Loucy (cell line): ENCODE measurements around the gene SLC39A9.

Experiments
- H2AFZ ChIP-seq: fragments of 200-600 bp; sonication (generic); 2 replicates; pipeline ENCODE4 v1.6.0; 2016; ENCODE audit warnings: antibody characterized with exemption, mild to moderate bottlenecking, low read length, moderate library complexity
- H3F3A ChIP-seq: fragments of 200-600 bp; 2 replicates; pipeline ENCODE4 v1.6.0; 2016; ENCODE audit warnings: antibody characterized with exemption, low read depth, mild to moderate bottlenecking
- H3K27me3 ChIP-seq: fragments of 200-600 bp; sonication (generic); 2 replicates; pipeline ENCODE4 v1.6.1; 2014; ENCODE audit warnings: low read length, mild to moderate bottlenecking; ENCODE audit not compliant: insufficient read depth, poor library complexity, severe bottlenecking
- H3K36me3 ChIP-seq: fragments of 200-600 bp; sonication (generic); 2 replicates; pipeline ENCODE4 v1.6.1; 2016; ENCODE audit warnings: low read length; ENCODE audit not compliant: insufficient read depth
- H3K4me1 ChIP-seq: fragments of 200-600 bp; sonication (generic); 2 replicates; pipeline ENCODE4 v1.5.1; 2014; ENCODE audit warnings: low read length, mild to moderate bottlenecking; ENCODE audit not compliant: insufficient read depth, poor library complexity, severe bottlenecking
- H3K4me2 ChIP-seq: fragments of 200-600 bp; sonication (generic); 2 replicates; pipeline ENCODE4 v1.6.0; 2014; ENCODE audit warnings: antibody characterized with exemption, low read length, low read depth, mild to moderate bottlenecking; ENCODE audit not compliant: poor library complexity, severe bottlenecking
- H3K4me3 ChIP-seq: fragments of 200-600 bp; sonication (generic); 2 replicates; pipeline ENCODE4 v1.5.1; 2014; ENCODE audit warnings: low read length, mild to moderate bottlenecking, mixed read lengths; ENCODE audit not compliant: poor library complexity, severe bottlenecking
- H3K79me2 ChIP-seq: fragments of 200-600 bp; sonication (generic); 2 replicates; pipeline ENCODE4 v1.6.1; 2014; ENCODE audit warnings: low read length; ENCODE audit not compliant: insufficient read depth
- H3K9ac ChIP-seq: fragments of 200-600 bp; sonication (generic); 2 replicates; pipeline ENCODE4 v1.6.0; 2014; ENCODE audit warnings: mild to moderate bottlenecking, low read depth, low read length, moderate library complexity; ENCODE audit not compliant: poor library complexity, severe bottlenecking
- H3K9me2 ChIP-seq: fragments of 200-600 bp; sonication (generic); replicated peaks from 2 replicates; pipeline ENCODE4 v1.6.1; 2016; ENCODE audit warnings: low read depth, low read length, mixed read lengths
- H3K9me3 ChIP-seq: fragments of 200-600 bp; sonication (generic); 2 replicates; pipeline ENCODE4 v1.6.1; 2014; ENCODE audit warnings: mild to moderate bottlenecking, antibody characterized with exemption, low read length, low read depth; ENCODE audit not compliant: insufficient read depth
- H4K20me1 ChIP-seq: fragments of 200-600 bp; sonication (generic); 2 replicates; pipeline ENCODE4 v1.6.0; 2014; ENCODE audit warnings: antibody characterized with exemption, low read length, mild to moderate bottlenecking; ENCODE audit not compliant: insufficient read depth, poor library complexity, severe bottlenecking
- EZH2phosphoT487 ChIP-seq: fragments of 200-600 bp; IDR thresholded peaks from 2 replicates; pipeline ENCODE4 v1.6.1; 2018; ENCODE audit warnings: antibody characterized with exemption, mild to moderate bottlenecking, moderate library complexity, borderline replicate concordance
- TF ChIP-seq, protein P1 (sequence below): fragments of 200-600 bp; sonication (generic); conservative IDR thresholded peaks from 2 replicates; pipeline ENCODE4 v1.5.1; 2014; ENCODE audit warnings: mild to moderate bottlenecking, antibody characterized with exemption, low read length

The SLC39A9 gene

DNA sequence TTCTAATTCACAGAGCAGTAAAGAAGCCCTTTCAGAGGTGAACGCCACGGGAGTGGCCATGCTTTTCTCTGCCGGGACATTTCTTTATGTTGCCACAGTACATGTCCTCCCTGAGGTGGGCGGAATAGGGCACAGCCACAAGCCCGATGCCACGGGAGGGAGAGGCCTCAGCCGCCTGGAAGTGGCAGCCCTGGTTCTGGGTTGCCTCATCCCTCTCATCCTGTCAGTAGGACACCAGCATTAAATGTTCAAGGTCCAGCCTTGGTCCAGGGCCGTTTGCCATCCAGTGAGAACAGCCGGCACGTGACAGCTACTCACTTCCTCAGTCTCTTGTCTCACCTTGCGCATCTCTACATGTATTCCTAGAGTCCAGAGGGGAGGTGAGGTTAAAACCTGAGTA lies 59.9 kb downstream of the SLC39A9 start:
- no peaks in the 10 kb centered on the region for H3K9me2 ChIP-seq
- no peaks in the 10 kb centered on the region for H3K27me3 ChIP-seq
- no peak overlapping the region for H3K4me2 ChIP-seq
- no peaks in the 10 kb centered on the region for H3K79me2 ChIP-seq
- H3K4me3 ChIP-seq: no peak overlapping the region
- no peak overlapping the region for H2AFZ ChIP-seq
- TF ChIP-seq, protein P1, sequence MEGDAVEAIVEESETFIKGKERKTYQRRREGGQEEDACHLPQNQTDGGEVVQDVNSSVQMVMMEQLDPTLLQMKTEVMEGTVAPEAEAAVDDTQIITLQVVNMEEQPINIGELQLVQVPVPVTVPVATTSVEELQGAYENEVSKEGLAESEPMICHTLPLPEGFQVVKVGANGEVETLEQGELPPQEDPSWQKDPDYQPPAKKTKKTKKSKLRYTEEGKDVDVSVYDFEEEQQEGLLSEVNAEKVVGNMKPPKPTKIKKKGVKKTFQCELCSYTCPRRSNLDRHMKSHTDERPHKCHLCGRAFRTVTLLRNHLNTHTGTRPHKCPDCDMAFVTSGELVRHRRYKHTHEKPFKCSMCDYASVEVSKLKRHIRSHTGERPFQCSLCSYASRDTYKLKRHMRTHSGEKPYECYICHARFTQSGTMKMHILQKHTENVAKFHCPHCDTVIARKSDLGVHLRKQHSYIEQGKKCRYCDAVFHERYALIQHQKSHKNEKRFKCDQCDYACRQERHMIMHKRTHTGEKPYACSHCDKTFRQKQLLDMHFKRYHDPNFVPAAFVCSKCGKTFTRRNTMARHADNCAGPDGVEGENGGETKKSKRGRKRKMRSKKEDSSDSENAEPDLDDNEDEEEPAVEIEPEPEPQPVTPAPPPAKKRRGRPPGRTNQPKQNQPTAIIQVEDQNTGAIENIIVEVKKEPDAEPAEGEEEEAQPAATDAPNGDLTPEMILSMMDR: no peak
- no peak for TF ChIP-seq EZH2phosphoT487
- H4K20me1 ChIP-seq: no peaks in the 10 kb centered on the region
- no peaks in the 10 kb centered on the region for H3K4me1 ChIP-seq
- no peak overlapping the region for H3K9ac ChIP-seq
- peaks cover 66% of the 10 kb centered on the region; the same call in 1 of the 2 replicates for H3K36me3 ChIP-seq
- H3K9me3 ChIP-seq: no peaks in the 10 kb centered on the region
- H3F3A ChIP-seq: no peaks in the 10 kb centered on the region

DNA sequence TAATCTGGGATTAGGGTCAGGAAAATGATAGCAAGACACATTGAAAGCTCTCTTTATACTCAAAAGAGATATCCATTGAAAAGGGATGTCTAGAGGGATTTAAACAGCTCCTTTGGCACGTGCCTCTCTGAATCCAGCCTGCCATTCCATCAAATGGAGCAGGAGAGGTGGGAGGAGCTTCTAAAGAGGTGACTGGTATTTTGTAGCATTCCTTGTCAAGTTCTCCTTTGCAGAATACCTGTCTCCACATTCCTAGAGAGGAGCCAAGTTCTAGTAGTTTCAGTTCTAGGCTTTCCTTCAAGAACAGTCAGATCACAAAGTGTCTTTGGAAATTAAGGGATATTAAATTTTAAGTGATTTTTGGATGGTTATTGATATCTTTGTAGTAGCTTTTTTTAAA lies 60.6 kb downstream of the SLC39A9 start:
- Histone ChIP-seq H3K27me3 (no peaks in the 10 kb centered on the region), H3K9ac (no peak overlapping the region), H3K9me2 (no peaks in the 10 kb centered on the region), H3K4me3 (no peak overlapping the region), H2AFZ (no peak overlapping the region), H3K79me2 (no peaks in the 10 kb centered on the region), H3K4me1 (no peaks in the 10 kb centered on the region), H3K36me3 (peaks cover 61% of the 10 kb centered on the region; the same call in 1 of the 2 replicates), H3F3A (no peaks in the 10 kb centered on the region), H3K9me3 (no peaks in the 10 kb centered on the region), H4K20me1 (no peaks in the 10 kb centered on the region), H3K4me2 (no peak overlapping the region)
- TF ChIP-seq, protein P1: no peak
- no peak for TF ChIP-seq EZH2phosphoT487

DNA sequence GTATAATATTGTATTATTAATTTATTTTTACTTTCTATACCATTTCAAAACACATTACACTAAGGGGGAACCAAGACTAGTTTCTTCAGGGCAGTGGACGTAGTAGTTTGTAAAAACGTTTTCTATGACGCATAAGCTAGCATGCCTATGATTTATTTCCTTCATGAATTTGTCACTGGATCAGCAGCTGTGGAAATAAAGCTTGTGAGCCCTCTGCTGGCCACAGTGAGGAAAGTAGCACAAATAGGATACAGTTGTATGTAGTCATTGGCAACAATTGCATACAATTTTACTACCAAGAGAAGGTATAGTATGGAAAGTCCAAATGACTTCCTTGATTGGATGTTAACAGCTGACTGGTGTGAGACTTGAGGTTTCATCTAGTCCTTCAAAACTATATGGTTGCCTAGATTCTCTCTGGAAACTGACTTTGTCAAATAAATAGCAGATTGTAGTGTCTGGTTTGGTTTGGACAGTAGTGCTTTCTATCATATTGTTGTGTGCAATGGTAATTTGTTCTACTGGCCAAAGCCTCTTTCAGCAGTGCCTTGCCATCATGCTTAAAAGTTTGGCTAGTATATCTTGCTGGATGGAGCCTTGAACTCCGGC lies 61.7 kb downstream of the SLC39A9 start:
- no peak overlapping the region for H3K9ac ChIP-seq
- H2AFZ ChIP-seq: no peak overlapping the region
- H3K79me2 ChIP-seq: no peaks in the 10 kb centered on the region
- H3K9me3 ChIP-seq: no peaks in the 10 kb centered on the region
- peaks cover 51% of the 10 kb centered on the region; the same call in 1 of the 2 replicates for H3K36me3 ChIP-seq
- H3K4me2 ChIP-seq: no peak overlapping the region
- H3K4me3 ChIP-seq: no peak overlapping the region
- H3K4me1 ChIP-seq: no peaks in the 10 kb centered on the region
- no peaks in the 10 kb centered on the region for H3K9me2 ChIP-seq
- TF ChIP-seq, protein P1: peak; percentile 91
- TF ChIP-seq EZH2phosphoT487: no peak
- no peaks in the 10 kb centered on the region for H3F3A ChIP-seq
- H3K27me3 ChIP-seq: no peaks in the 10 kb centered on the region
- H4K20me1 ChIP-seq: no peaks in the 10 kb centered on the region
